Left lobe of liver (tissue), 2 donors: ENCODE results near the gene IRF8. TPM values are rescaled to one million over a fixed set of nuclear protein-coding genes. Genes with fewer than 3 reads are reported as not detected.
"Not testable (repeated sequence)": the region's sequence is repeated elsewhere in the genome, so short reads cannot be mapped to it uniquely, and the experiment has no call there.

ENCODE experiments used
- ATAC-seq: fragments of 200-7000 bp; cut with Tn5 transposase; one replicate; pipeline ENCODE4 v1.9.1; 2020; ENCODE audit warnings: mild to moderate bottlenecking, moderate library complexity
- DNase-seq: peaks from one replicate; pipeline ENCODE4 v3.0.0-alpha.2; 2020; ENCODE audit warnings: low spot score
- total RNA-seq: library from RNA; stranded (reverse); gene quantifications from one replicate; pipeline ENCODE4 v1.2.1, GENCODE V29; 2021
- donor health status: DM: no; HTN: no; CAD: no; lungs with moderate emphysema.
- donor health status: DM: no; HTN: yes; CAD: no.

Gene IRF8
- total RNA-seq, 1 donor from 2014 or later = 9.0 TPM

DNA sequence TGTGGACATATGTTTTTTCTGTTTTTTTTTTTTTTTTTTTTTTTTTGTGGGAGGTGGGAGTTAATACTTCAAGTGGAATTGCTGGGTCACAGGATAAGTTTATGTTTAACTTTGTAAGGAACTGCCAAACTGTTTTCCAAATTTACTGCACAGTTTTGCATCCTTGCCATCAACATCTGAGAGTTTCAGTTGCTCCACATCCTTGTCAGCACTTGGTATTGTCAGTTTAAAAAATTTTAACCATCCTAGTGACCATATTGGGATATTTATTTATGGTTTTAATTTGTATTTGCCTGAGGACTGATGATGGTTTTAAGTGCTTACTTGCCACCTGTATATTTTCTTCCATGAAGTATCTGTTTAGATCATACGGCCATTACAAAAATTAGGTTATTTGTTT, 34.0 kb upstream of the IRF8 start:
- ATAC-seq = no peak
- DNase-seq = no peak

DNA sequence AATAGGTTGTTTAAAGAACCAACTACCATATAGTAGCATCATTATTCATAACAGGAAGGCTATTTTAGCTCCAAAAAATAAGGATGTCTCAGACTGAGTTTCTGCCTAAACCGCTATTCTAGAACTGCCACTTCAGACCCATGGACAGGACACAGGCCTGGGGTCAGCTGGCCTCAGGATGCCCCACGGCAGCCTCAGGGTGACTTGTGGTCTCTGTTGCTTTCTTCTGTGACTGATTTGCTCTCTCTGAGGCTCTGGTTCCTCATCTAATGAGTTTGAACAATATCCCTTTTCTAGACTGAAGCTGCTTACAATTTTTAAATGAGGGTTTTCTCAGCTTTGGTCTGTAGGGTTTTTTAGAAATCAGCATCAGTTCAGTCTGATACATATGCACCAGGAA, 31.8 kb upstream of the IRF8 start:
- DNase-seq (no peak), ATAC-seq (no peak)

DNA sequence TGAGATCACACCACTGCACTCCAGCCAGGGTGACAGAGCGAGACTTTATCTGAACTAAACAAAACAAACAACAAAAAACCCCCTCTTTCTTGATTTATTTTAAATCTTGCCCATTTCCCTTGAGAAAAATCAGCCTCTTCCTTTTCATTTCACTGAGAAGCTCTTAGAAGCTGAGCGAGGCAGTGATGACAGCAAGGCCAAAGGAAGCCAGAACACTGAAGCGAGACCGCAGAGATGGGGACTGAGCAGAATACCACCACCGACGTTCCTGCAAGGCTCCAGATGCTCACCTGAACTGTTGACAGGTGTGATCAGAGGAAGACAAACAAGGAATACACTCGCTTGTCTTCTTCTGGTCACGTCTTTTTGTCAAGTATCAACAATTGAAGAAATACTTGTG, 30.5 kb upstream of the IRF8 start:
- DNase-seq (no peak), ATAC-seq (no peak)

DNA sequence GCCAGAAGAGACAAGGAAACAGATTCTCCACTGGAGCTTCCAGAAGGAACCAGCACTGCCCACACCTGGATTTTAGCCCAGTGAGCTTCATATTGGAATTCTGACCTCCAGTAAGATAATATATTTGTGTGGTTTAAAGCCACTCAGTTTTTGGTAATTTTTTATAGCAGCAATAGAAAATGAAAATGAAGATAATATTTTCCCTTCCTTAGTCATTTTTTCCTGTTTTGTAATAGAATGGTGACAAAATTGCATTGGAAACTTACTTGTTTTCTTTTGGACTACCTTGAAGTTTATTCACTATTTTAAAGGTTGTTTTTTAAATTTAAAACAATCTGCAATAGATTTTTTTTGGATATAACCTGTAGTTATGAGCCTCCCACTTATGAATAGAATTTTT, 29.8 kb upstream of the IRF8 start:
- DNase-seq = no peak
- ATAC-seq = no peak

DNA sequence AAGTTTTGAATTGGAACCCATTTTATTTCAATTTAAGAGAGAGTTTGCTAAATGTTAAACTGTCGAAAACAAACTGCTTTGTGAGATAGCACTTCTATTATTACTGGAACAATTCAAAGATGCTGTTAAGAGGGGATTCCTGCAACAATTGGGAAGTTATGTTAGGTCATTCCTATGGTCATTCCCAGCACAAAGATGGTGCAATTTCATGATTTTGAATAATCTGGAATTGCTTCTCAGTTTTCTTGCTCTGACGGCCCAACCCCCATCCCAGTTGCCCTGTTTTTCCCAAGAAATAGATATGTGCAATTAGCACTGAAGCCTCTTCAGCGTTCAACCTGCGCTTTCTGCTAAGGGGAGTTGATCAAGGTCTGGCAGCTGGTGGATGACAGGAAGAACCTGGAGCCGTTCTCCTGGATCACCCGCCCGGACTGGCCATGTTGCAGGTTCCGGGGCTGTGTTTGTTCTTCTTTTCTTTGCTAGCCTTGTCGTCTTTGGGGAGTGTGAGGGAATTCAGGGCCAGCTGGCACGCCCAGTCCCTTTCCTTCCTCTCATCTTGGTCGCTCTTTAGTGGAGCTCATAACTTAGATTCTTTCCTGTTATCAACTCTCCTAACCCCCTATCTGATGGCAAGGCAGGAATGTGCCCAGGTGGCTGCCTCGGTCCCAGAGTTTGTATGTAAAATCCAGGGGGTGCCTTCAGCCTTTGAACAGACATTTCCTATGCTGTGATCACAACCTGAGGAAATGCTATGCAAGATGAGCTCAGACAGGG, 29.0 kb upstream of the IRF8 start:
- DNase-seq (no peak), ATAC-seq (peak; percentile 17)

DNA sequence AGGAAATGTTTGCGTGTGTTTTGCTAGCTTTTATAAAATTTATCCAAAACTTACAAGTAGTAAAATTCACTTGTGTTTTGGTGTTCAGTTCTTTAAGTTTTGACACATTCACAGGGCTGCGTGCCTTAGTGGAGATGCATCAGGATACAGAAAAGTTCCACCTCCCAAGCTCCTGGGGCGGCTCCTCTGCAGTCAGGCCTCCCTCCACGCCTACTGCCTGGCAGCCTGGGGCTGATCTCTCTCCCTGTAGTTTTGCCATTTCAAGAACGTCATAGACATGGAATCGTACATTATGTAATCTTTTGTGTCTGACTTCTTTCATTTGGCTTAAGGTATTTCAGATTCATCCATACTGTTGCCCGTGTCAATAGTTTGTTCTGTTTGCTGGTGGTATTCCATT, 27.2 kb upstream of the IRF8 start:
- DNase-seq = no peak
- no peak for ATAC-seq

DNA sequence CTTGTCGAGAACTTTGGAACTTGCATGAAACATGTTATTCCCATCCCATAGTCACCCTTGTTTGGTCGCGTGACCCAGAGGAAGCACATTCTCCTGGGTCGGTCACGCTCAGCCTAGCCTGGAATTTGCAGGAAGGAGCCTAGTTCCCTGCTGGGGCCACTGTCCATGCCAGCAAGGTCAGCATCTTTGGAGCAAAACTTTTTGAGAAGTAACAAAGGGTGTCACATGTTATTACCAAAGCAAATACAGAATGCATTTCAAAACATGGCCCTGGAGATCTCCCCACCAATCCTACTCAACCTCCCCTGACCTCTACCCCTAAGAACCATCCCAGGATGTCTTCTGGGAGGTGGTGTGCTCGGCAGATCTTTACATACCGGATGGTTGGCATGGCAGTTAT, 26.2 kb upstream of the IRF8 start:
- ATAC-seq (peak; percentile 44), DNase-seq (no peak)

DNA sequence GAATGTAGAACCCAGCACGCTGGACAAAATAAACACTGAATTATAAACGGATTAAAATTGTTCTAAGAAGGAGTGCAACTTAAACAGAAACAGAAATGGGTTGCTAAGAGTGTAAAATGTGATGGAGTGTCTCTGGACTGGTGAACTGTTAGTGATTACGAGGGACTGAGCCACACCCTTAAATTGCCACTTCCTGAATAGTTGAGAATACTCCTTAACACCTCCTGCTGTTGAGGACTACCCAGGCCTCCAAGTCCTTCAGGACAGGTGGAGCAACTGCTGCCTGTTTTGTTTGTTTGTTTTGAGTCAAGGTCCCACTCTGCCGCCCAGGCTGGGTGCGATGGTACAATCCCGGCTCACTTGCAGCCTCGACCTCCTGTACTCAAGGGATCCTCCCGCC, 25.8 kb upstream of the IRF8 start:
- ATAC-seq (no peak), DNase-seq (no peak)

DNA sequence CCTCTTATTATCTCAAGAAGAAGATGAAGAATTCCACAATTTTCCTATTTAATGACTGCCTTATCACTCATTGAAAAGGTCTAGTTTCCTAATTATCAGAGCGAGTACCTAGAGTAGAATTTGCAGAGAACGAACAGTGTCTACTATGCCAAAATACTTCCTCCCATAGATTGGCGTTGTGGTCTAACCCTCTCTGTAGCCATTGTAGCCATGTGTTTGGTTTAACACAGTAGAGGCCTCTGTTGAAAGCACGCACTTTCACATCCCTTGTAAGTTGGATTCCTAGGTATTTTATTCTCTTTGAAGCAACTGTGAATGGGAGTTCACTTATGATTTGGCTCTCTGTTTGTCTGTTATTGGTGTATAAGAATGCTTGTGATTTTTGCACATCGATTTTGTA, 24.9 kb upstream of the IRF8 start:
- ATAC-seq, DNase-seq: not testable (repeated sequence)

DNA sequence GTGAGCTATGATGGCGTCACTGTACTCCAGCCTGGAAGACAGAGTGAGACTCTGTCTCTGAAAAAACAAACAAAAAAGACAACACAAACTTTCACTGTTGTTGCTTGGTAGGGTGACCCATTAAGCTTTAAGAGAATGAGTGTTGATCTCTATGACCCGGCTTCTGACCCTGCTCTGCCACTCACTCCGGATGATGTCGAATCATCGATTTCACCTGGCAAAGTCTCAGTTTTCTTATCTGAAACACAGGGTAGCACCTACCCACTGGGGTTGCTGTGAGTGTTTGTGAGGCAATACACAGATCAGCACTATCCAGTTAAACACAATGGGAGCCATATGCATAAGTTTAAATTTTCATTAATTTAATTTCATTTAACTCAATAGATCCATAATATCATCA, 20.6 kb upstream of the IRF8 start:
- ATAC-seq (peak; percentile 83), DNase-seq (no peak)

DNA sequence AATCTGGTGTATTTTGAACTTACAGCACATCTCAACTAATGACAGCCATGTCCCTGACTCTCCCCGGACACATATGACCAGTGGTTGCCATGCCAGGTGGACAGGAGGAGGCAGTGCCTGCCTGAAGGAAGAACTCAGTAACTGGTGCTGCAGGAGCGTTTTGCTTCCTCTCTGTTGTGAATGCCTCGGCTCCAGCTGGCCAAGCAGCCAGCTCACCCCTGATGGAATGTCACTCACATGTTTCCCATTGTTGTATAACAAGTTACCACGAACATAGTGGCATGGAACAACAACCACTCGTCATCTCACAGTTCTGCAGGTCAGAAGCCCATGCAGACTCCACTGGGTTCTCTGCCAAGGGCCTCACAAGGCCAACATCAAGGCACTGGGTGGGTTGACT, 20.1 kb upstream of the IRF8 start:
- no peak for DNase-seq
- ATAC-seq = peak; percentile 31

DNA sequence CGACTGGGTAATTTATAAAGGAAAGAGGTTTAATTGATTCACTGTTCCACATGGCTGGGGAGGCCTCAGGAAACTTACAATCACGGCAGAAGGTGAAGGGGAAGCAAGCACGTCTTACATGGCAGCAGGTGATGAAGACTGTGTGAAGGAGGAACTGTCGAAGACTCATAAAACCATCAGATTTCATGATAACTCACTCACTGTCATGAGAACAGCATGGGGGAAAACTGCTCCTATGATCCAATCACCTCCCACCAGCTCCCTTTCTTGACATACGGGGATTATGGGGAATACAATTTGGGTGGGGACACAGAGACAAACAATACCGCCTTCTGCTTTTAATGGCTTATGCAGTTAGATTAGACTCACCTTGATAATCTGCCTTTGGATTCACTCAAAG, 19.4 kb upstream of the IRF8 start:
- ATAC-seq = no peak
- DNase-seq = no peak

DNA sequence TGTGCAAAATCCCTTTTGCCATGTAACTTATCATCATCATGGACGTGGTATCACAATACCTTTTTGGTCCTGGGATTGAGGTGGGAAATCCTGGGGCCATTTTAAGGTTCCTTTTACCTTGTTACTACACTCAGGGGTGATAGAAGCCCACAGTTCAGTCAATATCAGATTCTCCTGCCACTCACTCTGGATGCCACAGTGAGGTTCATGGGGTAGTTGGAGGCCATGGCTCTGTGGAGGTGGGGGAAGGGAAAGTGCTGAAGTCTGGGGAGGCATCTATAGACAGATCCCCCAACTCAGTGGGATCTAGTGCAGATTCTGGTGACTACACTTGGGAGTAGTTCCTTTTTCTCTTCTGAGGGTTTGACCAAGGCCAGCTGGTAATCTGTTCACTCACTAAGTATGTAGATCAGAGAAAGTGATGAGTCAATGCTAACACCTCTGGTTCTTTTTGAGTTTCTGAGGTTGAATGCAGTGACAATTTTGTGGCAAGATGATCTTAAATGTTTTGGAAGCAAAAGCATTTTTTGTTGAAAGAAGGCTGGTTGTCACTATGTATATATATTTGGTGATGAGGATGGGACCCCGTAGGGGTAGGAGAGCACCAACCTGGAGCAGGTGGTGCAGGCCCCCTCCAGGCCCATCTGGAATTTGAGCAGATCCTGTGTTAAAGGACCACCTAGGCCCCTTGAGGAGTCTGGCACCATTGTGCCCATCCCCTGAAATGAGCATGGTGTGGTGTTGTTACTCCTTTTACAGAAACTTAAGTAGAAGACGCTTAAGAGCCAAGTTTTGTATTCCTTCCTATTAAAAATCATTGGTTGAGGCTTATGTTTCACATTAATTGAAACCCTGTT, 18.8 kb upstream of the IRF8 start:
- no peak for DNase-seq
- ATAC-seq = no peak

DNA sequence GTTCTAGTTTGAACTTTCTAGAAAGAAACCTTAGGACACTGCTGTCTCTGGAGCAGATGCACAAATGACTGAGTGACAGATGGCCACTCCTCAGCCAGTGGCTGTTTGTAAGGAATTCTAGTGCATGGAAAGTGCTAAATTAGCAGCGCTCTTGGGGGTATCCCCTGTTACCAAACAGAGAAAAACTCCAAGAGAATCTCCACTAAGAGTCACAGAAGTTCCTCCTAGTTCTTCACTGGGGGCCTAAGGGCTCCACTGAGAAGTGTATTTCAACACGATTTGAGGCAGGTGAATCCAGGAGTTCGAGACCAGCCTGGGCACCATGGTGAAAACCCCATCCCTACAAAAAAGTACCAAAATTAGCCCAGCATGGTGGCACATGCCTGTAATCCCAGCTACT, 18.1 kb upstream of the IRF8 start:
- no peak for ATAC-seq
- no peak for DNase-seq

DNA sequence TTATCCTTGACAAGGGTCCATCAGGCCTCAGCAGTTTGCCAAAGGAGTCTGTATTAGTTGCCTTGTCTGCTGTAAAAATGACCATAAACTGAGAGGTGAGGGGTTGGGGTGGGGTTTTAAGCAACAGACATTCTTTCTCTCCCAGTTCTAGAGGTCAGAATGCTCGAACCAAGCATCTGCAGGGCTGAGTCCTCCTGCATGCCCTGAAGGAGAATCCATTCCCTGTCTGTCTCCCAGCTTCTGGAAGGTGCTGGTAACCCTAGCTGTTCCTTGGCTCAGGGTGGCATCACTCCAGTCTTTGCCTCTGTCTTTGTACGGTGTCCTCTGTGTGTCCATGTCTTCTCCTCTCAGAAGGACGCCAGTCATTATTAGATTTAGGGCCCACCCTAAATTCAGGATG, 17.5 kb upstream of the IRF8 start:
- ATAC-seq = no peak

DNA sequence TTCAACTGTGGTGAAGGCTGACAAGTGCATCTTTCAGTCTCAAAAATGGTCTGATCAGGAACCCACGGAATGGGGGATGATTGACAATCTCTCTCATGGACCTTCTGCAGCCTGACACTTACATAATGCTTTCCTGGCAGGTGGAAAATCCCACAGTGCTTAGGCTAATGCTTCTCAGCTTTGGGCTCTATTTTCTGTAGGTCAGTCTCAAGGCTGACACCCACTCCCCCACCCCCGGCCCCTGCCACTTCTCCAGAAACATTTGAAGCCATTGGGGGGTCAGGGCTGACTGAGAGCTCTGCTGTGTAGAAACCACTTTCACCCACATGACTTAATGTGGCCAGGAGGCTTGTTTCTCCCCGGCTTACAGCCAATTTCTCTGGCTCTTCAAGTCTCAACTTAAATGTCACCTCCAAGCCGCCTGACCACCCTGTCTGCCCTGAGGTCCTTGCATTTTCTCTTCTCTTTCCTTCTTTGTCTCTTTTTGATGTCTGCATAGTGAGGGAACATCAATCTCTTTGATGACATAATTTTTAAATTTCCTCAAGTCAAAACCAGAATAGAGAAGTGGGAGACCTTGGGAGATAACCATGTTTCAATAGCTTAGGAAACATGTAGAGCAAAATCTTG, 16.7 kb upstream of the IRF8 start:
- no peak for ATAC-seq
- no peak for DNase-seq

More for the DNA sequence above, 17.5 kb upstream of the IRF8 start:
- no peak for DNase-seq

DNA sequence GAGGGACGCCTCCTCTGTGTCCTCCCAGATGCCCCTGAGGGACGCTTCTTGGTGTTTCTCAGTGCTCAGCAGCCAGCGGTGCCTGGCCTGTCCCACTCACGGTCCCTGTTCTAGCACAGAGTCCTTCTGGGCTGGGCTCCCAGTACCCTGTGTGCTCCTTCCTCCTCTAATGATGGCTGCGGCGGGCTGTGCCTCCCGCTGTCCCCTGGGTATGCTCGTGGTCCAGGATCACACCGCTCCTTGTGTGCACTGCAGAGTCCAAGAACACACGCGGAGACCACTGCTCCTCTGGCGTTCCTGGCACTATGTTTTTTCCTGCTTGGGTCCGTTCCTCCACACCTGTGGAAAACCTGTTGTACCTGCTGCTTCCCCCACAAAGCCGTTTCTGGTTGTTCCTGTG, 15.1 kb upstream of the IRF8 start:
- no peak for ATAC-seq
- DNase-seq = no peak

DNA sequence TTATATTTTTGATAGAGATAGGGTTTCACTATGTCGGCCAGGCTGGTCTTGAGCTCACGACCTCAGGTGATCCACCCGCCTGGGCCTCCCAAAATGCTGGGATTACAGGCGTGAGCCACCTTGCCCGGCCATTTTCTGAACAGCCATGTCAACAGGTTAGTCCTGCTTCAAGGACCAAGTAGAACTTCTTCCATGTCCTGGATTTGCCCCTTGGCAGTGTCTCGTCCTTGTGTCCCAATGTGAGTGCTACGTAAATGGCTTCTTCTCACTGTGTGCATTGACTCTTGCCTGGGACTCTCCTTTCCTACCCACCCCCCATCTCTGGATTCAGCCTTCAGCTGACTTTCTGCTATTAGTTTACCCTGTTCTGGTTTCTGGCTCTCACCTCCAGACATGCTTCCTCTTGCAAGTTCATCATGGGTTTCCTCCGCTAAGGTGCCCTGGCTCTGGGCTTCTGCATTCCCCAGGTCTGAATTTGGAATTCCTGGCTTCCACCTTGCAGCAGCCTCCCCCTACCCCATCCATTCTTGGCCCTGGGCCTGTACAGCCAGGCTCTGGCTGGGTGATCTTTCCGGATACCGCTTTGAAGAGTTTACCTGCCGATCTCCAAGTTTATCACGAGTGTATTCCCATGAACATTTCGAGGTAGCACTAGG, 14.0 kb upstream of the IRF8 start:
- ATAC-seq (no peak), DNase-seq (no peak)

DNA sequence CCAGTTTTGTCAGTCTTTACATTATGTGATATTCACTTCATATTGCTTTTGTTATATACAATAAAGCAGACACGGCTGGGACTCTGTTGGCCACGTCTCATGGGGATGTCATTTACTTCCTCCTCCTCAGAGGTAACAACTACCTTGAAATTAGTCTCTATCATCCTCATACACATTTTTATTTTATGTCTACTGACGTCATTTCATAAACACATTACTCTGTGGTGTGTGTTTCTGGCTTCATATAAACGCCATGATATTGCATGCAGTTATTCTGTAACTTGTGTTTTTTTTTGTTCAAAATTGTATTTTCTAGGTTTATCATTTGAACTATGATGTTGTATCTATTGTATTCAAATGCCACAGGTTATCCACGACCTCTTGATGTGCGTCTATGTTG, 13.4 kb upstream of the IRF8 start:
- ATAC-seq (no peak), DNase-seq (no peak)

DNA sequence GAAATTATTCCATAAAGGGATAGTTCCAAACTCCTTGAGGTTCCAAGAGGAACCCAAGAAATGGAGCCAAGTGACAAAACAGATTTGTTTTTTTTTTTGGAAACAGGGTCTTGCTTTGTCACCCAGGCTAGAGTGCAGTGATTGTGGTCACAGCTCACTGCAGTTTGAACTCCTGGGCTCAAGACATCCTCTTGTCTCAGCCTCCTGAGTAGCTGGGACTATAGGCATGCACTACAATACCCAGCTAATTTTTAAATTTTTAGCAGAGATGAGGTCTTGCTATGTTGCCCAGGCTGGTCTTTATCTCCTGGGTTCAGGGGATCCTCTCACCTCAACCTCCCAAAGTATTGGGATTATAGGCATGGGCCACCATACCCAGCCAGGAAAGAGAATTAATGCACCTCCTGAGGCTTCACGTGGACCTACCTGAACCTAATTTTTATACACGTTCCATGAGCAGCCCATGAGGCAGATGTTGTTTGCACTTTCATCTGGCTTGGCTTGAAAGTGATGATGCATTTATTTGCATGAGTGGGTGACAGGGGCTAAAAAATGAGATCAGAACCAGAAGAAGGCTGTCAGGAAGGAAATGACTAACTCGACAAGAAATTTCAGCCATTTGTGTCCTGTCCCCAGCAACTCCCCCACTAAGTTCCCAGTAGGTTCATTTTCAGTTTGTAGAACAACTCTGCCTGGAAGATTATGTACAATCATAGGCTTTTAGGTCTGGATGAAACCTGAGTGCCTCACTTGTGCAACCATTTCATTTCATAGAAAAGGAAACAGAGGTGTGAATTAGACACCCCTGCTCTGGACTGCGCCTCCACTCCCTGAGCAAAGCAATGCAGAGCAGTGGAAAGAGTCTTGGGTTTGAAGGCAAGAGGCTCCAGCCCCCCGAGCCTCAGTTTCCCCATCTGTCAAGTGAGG, 10.3 kb upstream of the IRF8 start:
- DNase-seq (no peak), ATAC-seq (no peak)
